Natural killer cell treated with Interleukin-12 subunit alpha and Interleukin-12 subunit beta and Interleukin-15 and Interleukin-18, amount 100 ng/mL, for 72 hours (primary cell): Measurements from ENCODE around the gene ACSF2. TPM values are rescaled to one million over a fixed set of nuclear protein-coding genes. Genes with fewer than 3 reads are reported as not detected.

Experiments used
- ATAC-seq, 2 donors: fragments of 150-1000 bp; cut with Tn5 transposase in 1 of 2; sonication (Bioruptor Pico), chemical (Tn5 transposase) in 1 of 2; 2 replicates each; pipeline ENCODE4 v1.10.0; 2021
- DNase-seq: peaks from one replicate; pipeline ENCODE4 v3.0.0; 2022; ENCODE audit warnings: low spot score
- H3K27ac Mint-ChIP-seq, 2 donors: 1 replicate in 1 of 2; 2 replicates in 1 of 2; pipeline ENCODE4 v1.8.0; 2022; ENCODE audit warnings: mixed read lengths in 2 of 2, mild to moderate bottlenecking in 1 of 2, moderate library complexity in 1 of 2
- H3K27me3 Mint-ChIP-seq, 2 donors: 1 replicate in 1 of 2; 2 replicates in 1 of 2; pipeline ENCODE4 v1.8.0; 2022; ENCODE audit warnings: mixed read lengths in 2 of 2
- H3K36me3 Mint-ChIP-seq: one replicate; pipeline ENCODE4 v1.8.0; 2022; ENCODE audit warnings: mixed read lengths
- H3K4me1 Mint-ChIP-seq, 2 donors: 1 replicate in 1 of 2; 2 replicates in 1 of 2; pipeline ENCODE4 v1.8.0; 2022; ENCODE audit warnings: low read depth in 2 of 2, mixed read lengths in 2 of 2, mild to moderate bottlenecking in 1 of 2
- H3K4me3 Mint-ChIP-seq: one replicate; pipeline ENCODE4 v1.8.0; 2022; ENCODE audit warnings: mixed read lengths
- H3K9me3 Mint-ChIP-seq: 2 replicates; pipeline ENCODE4 v1.8.0; 2022; ENCODE audit warnings: mixed read lengths
- total RNA-seq, 2 donors: library from RNA; stranded (reverse); gene quantifications; one replicate each; pipeline ENCODE4 v1.2.3, GENCODE V29; 2022

Gene ACSF2
- total RNA-seq, 2 donors from 2014 or later: 6.9 to 13.4 TPM

DNA sequence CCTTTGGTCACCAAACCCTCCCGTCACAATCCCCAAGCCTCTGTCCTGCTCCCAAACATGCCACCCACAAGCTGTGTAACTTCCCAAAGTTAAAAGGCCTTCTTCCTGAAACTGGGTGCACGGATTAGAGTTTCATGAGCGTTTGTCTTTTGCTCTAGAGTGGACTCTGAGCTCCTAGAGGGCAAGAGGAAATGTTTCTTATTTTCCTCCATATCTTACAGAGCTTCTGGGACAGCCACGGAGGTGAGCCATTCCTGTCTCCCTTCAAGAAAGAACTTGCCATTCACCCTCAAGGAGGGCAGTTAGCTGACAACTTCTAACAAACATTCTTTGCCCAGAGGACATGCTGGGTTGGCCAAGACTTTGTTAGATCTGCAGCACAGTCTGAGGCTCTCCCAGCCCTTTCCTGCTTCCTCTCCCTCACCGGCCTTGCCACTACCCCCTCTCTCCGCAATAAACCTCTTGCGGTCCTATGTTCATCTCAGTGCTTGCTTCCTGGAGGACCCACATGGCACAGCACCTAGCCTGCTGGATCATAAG is 79.6 kb downstream of the ACSF2 start:
- H3K4me3 Mint-ChIP-seq: no peak overlapping the region
- DNase-seq (peak; percentile 20), ATAC-seq (no peak)
- no peaks in the 10 kb centered on the region for H3K9me3 Mint-ChIP-seq
- H3K36me3 Mint-ChIP-seq: no peaks in the 10 kb centered on the region
- no peaks in the 10 kb centered on the region for H3K27me3 Mint-ChIP-seq
- peaks cover 17 to 26% of the 10 kb centered on the region in 2 donors for H3K4me1 Mint-ChIP-seq
- peak overlapping the region in 1 of 2 donors; percentile 39 for H3K27ac Mint-ChIP-seq

DNA sequence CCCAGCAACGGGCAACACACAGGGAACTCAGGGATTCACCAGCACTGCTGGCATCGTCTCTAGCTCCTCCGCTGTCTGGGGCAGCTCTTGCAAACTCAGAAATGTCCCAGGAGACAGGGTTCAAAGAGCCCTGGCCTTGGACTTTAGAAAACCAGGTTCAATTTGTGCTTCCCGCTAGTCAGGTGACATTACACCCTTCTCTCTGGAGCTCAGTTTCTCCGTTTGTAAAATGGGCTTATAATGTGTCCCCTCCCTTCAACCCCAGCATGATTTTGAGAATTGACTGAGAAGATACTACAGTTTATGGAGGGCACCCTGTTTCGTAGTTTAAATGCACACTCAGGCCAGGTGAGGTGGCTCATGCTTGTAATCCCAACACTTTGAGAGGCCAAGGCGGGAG is 80.3 kb downstream of the ACSF2 start:
- H3K27me3 Mint-ChIP-seq: no peaks in the 10 kb centered on the region
- peak overlapping the region; percentile 18 for H3K4me3 Mint-ChIP-seq
- peaks cover 23 to 30% of the 10 kb centered on the region in 2 donors for H3K4me1 Mint-ChIP-seq
- H3K9me3 Mint-ChIP-seq: no peaks in the 10 kb centered on the region
- no peak overlapping the region for H3K27ac Mint-ChIP-seq
- ATAC-seq: no peak
- no peaks in the 10 kb centered on the region for H3K36me3 Mint-ChIP-seq
- DNase-seq: no peak

DNA sequence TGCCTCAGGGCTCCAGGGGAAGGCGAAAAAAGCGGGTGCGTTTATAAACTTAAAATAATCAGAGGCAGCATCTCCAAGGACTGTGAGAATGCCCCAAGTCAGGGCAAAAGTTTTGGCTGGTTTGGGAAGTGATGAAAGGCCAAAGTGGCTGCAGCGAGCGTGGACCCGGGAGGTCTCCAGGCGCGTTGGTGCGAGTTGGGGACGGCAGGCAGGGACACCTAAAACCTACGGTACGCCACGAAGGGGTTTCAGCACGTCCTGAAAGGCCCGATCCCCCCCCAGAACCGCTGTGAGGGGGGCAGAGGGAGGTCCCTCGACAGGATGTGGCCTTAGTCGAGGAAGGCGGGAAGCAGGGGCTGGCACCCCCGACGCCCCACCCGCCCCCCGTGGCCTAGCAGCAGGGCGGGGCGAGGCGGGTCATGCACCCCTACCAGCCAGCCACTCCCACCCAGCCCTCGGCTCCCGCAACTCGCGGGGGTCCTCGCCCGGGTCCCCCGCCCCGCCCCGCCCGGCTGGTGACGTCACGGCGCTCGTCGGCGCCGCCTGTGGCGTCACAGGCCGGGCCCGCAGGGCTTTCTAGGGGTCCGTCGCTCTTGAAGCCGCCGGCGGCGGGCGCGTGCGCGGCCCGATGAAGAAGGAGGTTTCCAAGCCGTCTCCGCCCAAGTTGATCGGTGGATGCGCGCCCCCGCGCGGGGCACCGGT is 82.0 kb downstream of the ACSF2 start, which contains the start of gene MYCBPAP:
Gene MYCBPAP (plus strand): TSS at position 569 of the 702 bp plus-strand sequence. CDS start 236 bp downstream, outside the sequence.
- Mint-ChIP-seq H3K4me1 (peaks cover 30 to 38% of the 10 kb centered on the region in 2 donors), H3K4me3 (peak within 1 kb of the TSS; percentile 94), H3K9me3 (no peaks in the 10 kb centered on the region), H3K36me3 (no peaks in the 10 kb centered on the region), H3K27ac (peak within 1 kb of the TSS; percentile 77 to 92), H3K27me3 (no peaks in the 10 kb centered on the region)
- ATAC-seq: peak; percentile 85 to 91
- peak; percentile 90 for DNase-seq

DNA sequence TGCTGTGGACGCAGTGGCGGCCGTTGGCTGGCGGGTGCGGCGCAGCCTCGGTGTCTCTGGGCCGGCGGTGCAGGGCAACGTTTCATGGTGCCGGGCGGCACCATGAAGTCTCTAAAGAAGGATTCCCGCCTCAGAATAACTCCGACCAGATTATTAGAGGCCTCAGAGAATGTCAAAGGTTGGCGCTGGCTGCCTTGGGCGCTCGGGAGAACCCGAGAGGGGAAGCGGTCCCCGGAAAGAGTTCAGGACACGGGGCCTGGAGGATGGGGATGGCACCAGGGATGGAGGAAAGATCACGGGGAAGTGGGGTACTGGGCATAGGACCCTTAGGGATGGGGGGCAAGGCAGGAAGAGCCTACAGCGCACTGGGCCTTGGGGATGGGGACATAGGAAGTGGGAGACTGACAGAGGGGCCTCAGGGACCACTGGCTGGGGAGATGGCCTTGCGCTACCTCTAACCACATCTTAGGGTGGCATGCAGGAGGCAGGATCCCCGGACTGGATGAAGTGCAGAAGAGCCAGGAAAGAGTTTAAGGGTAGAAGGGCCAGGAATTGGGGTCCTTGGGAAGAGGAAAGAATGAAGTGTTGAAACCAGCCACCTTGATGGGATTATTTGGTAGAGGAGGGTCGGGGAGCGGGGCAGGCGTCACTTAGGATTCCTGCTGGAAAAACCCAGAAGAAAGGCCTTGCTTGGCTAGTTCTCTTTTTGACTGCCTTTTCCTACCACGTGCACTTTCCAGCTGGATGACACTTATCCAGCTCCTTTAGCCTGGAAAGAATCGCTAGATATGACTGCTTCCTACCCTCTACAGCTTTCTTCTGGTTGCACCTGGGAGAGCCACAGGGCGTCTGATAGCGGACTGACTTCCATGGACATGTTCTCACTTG is 82.8 kb downstream of the ACSF2 start:
- ATAC-seq (no peak), DNase-seq (peak; percentile 6)
- peak overlapping the region; percentile 77 to 91 for H3K27ac Mint-ChIP-seq
- H3K4me3 Mint-ChIP-seq: peak overlapping the region; percentile 94
- H3K9me3 Mint-ChIP-seq: no peaks in the 10 kb centered on the region
- H3K4me1 Mint-ChIP-seq: peaks cover 25 to 35% of the 10 kb centered on the region in 2 donors
- H3K27me3 Mint-ChIP-seq: no peaks in the 10 kb centered on the region
- no peaks in the 10 kb centered on the region for H3K36me3 Mint-ChIP-seq

DNA sequence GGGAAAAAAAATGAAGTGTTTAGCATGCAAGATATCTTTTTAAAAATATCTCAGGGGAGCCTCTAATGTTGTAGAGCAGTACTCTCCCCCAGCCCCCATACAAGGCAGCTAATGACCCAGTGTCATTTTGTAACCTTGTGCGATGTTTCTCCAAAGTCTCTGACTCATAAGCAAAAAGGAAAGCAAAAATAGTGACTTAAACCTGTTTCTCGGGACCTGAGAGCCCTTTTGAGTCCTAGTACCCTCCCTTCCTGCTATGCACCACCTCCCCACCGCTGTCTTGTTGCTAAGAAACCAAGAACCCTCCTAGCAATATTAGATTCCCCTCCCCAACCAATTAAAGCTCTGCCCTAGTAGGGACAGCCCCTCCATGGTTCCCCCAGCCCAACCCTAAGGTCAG is 85.0 kb downstream of the ACSF2 start:
- H3K27me3 Mint-ChIP-seq: no peaks in the 10 kb centered on the region
- no peaks in the 10 kb centered on the region for H3K9me3 Mint-ChIP-seq
- peak overlapping the region; percentile 56 to 74 for H3K27ac Mint-ChIP-seq
- ATAC-seq: peak; percentile 62 to 83
- H3K4me1 Mint-ChIP-seq: peaks cover 24 to 27% of the 10 kb centered on the region in 2 donors
- DNase-seq: peak; percentile 48
- peak overlapping the region; percentile 62 for H3K4me3 Mint-ChIP-seq
- no peaks in the 10 kb centered on the region for H3K36me3 Mint-ChIP-seq

DNA sequence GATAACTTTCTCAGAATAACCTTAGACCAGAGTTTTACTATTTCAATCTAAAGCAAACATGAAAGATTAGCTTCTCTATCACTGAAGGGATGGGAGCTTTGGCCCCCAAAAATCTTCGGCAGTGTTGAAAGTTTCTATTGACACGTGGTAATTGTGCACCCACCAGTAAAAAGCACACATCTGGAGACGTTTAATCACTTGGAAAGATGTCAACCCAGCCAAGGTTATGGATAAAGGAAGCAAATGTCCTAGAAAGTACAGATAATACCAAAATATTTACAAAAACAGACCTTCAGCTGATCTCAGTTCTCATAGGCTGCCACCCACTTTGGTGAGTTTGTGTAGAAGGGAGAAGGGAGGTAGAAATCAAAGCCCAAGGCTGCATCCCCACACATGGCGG is 87.5 kb downstream of the ACSF2 start:
- Mint-ChIP-seq H3K4me1 (peaks cover 22 to 24% of the 10 kb centered on the region in 2 donors), H3K36me3 (no peaks in the 10 kb centered on the region), H3K27ac (no peak overlapping the region), H3K9me3 (no peaks in the 10 kb centered on the region), H3K4me3 (no peak overlapping the region), H3K27me3 (no peaks in the 10 kb centered on the region)
- DNase-seq: no peak
- no peak for ATAC-seq

DNA sequence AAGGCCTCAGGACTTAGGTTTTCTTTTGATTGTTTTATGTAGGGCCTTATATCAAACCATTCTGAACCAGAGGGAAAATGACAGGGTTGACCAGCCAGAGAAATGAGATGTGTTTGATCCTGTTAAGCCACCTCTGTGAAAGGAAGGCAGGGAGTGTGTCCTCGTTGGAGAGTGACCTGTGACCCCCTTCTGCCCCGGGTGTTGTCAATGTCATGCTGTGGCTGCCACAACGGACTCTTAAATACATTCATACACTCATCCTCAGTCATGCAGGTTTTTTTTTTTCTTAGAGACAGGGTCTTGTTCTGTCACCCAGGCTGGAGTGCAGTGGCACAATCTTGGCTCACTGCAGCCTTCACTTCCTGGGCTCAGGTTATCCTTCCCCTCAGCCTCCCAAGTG is 88.4 kb downstream of the ACSF2 start:
- DNase-seq: no peak
- H3K36me3 Mint-ChIP-seq: no peaks in the 10 kb centered on the region
- H3K9me3 Mint-ChIP-seq: no peaks in the 10 kb centered on the region
- H3K4me3 Mint-ChIP-seq: no peak overlapping the region
- H3K4me1 Mint-ChIP-seq: peaks cover 16 to 18% of the 10 kb centered on the region in 2 donors
- ATAC-seq: no peak
- H3K27ac Mint-ChIP-seq: peak overlapping the region in 1 of 2 donors; percentile 42
- H3K27me3 Mint-ChIP-seq: no peaks in the 10 kb centered on the region

DNA sequence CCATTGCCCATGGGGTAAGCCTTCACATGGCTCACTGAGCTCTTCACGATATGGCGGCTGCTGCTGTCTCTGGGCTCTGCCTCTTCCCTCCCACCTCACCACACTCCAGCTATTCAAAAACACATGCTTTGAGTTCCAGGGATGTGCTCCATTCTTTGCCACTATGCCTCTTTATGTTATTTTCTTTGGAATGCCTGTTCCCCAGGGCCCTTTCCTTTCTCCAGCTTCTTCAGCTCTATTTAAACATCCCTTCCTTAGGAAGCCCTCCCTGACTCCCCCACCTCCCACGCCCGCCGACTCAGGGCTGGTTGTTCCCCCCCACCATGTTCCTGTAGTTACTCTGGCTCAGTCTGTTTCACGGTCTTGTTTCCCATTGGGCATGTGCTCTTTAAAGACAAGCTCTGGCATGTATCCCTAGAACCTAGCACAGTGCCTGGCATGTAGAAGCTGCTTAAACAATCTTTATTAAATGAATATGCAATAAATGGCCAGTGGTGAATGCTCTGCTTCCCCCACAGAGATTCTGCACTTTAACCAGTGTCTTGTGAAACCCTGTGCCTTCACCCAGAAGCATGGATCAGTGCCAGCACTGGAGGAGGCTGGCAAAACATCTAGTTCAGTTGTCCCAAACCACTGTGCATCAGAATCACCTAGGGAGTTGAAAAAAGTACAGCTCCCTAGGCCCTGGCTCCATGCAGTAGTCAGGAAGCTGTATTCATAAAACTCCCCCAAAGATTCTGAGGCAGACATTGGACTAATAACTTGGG is 89.1 kb downstream of the ACSF2 start:
- peaks cover 12 to 13% of the 10 kb centered on the region in 2 donors for H3K4me1 Mint-ChIP-seq
- H3K9me3 Mint-ChIP-seq: no peaks in the 10 kb centered on the region
- ATAC-seq: no peak
- no peaks in the 10 kb centered on the region for H3K27me3 Mint-ChIP-seq
- no peak overlapping the region for H3K4me3 Mint-ChIP-seq
- peak; percentile 53 for DNase-seq
- peak overlapping the region in 1 of 2 donors; percentile 42 for H3K27ac Mint-ChIP-seq
- no peaks in the 10 kb centered on the region for H3K36me3 Mint-ChIP-seq

DNA sequence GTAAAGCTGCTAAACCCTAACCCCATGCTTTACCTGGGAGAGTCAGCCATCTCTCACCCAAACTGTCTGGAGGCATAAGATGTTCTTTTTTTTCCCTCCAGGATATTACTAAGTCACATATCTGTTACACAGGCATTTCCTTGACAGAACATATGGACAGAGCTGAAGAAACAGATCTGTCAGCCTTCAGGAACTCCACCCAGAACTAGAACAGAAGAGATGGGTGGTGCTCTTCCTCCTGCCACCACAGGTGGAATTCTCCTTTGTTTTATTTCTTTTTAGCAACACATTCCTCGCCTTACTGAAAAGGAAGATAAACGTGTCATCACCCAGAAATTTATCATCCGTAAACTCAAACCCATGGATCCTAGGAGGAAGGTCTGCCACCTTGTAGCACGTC is 91.0 kb downstream of the ACSF2 start:
- Mint-ChIP-seq H3K36me3 (no peaks in the 10 kb centered on the region), H3K9me3 (no peaks in the 10 kb centered on the region), H3K27ac (no peak overlapping the region), H3K4me3 (no peak overlapping the region), H3K27me3 (no peaks in the 10 kb centered on the region), H3K4me1 (peaks cover 0 to 2% of the 10 kb centered on the region in 2 donors)
- DNase-seq: no peak
- ATAC-seq: no peak

DNA sequence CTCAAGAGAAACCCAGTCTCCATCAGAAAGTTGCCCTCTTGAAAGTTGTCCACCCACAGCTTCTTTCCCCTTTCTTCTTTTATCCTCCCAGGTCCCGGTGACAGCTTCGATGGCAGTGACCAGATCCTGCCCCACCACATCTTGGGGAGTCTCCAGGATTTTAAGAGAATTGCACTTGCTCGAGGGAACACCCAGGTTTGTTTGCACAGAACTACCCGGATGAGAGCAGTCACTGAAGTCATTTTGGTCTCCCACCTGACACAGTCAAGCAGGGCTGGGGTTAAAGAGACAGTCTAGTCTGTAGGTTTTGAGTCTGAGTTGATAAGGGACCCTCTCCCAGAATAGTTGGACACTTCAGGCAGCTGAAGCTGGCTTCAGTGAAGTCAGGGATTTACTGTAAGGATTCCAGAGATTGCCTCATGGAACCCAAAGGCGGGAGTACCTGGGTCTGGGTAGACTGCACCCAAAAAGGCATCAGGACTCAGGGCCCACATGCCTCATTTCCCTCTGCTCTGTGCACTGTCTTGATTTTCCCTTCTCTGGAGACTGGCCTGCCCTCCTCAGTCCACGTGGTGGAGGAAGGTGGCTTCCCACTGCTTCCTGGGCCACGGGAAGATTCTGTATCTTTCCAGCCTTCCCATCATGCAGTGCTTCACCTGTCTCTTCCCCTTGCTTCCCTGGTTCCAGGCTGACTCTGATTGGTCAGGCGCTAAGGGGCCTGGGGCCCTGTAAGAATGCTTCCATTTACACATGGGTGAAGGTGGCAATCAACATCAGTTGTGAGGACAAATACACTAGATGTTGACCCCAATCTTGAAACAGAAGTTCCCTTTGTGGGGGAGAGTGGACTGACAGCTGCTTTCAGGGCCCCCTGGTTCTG is 91.7 kb downstream of the ACSF2 start:
- Mint-ChIP-seq H3K4me3 (no peak overlapping the region), H3K27ac (no peak overlapping the region), H3K4me1 (no peaks in the 10 kb centered on the region), H3K36me3 (no peaks in the 10 kb centered on the region), H3K9me3 (no peaks in the 10 kb centered on the region), H3K27me3 (no peaks in the 10 kb centered on the region)
- ATAC-seq (no peak), DNase-seq (no peak)

DNA sequence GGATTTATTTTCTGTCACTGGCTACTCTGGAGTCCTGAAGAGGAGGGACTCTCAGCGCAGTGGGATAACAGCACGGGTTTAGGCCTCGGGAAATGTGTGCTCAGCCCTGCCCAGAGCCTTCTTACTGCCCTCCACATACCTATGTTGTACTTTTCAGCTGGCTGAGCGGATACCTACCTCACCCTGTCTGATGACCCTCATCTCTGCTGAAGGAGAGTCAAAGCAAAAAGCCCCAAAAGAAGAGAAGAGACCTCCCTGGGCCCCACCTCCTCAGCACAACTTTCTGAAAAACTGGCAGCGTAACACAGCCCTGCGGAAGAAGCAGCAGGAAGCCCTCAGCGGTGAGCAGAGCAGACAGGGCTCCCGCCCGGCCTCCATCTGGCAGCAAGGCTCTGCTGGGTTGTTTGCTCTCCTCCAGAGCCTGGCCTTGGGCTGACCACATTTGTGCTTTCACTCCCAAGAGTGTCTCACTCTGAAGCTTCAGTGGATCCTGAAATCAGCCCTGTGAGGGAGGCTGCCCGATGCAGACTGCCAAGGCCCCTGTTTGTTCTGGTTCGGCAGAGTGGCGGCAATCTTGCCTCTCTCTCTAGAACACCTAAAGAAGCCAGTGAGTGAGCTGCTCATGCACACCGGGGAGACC is 92.5 kb downstream of the ACSF2 start:
- Mint-ChIP-seq H3K4me3 (no peak overlapping the region), H3K4me1 (no peaks in the 10 kb centered on the region), H3K27ac (no peak overlapping the region), H3K27me3 (no peaks in the 10 kb centered on the region), H3K9me3 (no peaks in the 10 kb centered on the region), H3K36me3 (no peaks in the 10 kb centered on the region)
- no peak for DNase-seq
- no peak for ATAC-seq

DNA sequence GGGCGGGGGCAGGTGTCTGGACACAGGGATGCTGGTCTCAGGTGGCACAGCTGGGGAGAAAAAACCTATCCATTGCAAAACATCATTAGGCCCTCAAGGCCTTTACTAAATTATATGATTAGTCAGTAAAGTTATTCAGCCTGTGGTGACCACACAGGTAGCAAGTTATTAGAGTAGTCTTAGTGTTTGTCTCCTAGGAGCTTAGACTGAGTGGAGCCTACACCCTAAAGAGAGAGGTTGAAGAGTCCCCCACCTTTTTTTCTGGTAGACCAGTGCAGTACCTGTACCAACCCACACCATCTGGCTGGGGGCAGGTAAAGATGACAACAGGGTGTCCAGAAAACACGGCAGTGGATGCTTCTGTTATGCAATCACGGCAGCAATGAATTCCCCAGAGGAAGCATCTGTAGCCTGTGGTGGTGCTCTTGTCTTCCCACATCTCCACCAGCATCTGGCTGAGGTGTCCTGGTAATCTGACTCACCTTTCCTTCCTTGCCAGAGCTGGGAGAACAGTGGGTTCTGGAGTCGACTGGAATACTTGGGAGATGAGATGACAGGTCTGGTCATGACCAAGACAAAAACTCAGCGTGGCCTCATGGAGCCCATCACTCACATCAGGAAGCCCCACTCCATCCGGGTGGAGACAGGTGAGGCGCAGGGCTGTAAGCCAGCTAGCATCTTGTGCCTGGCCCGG is 93.3 kb downstream of the ACSF2 start:
- H3K4me3 Mint-ChIP-seq: no peak overlapping the region
- no peaks in the 10 kb centered on the region for H3K27me3 Mint-ChIP-seq
- ATAC-seq (no peak), DNase-seq (no peak)
- H3K9me3 Mint-ChIP-seq: no peaks in the 10 kb centered on the region
- H3K27ac Mint-ChIP-seq: no peak overlapping the region
- no peaks in the 10 kb centered on the region for H3K36me3 Mint-ChIP-seq
- no peaks in the 10 kb centered on the region for H3K4me1 Mint-ChIP-seq
